Activated naive CD8-positive, alpha-beta T cell (primary cell): ENCODE measurements around the gene RNASE7.

Experiments
- H3K27ac Mint-ChIP-seq: one replicate; pipeline ENCODE4 v1.8.0; 2021; ENCODE audit warnings: mixed read lengths
- H3K27me3 Mint-ChIP-seq: one replicate; pipeline ENCODE4 v1.8.0; 2021; ENCODE audit warnings: mixed read lengths
- H3K36me3 Mint-ChIP-seq: one replicate; pipeline ENCODE4 v1.8.0; 2021; ENCODE audit warnings: mixed read lengths
- H3K4me1 Mint-ChIP-seq: one replicate; pipeline ENCODE4 v1.8.0; 2021; ENCODE audit warnings: low read depth, mixed read lengths
- H3K4me3 Mint-ChIP-seq: one replicate; pipeline ENCODE4 v1.8.0; 2021; ENCODE audit warnings: mild to moderate bottlenecking, mixed read lengths
- H3K9me3 Mint-ChIP-seq: one replicate; pipeline ENCODE4 v1.8.0; 2021; ENCODE audit warnings: low read depth, mixed read lengths

Gene RNASE7

DNA sequence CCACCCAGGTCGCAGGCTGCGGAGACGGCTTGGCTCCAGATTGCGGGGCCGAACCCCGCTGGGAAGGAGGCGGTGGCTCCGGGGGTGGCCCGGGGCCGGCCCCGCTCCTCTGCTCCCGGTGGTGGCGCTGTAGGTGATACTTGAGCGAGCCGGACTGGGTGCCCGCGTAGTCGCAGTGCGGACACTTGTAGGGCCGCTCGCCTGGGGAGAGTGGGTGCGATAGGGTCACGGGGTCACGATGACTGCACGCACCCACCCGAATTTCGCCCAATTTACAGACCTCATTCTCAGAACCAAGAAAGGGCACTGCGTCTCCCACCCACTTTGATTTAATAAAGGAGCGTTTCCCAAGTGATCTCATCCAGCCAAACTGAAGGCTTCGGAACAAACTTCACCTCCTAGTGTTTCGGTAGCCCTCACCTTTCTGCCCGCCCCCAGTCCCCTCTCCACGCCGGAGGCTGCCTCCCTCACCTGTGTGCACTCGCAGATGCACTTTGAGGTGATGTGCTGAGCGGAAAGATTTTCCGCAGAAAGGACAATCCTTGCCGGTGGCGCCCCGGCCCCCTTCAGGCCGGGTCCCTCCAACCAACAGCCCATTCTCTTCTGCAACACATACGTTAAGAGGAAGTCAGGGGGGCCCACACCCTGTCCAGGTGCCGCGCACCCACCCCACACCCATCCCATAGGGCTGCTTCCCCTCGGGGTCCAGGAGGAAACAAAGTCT is 48.9 kb downstream of the RNASE7 start:
- no peaks in the 10 kb centered on the region for H3K9me3 Mint-ChIP-seq
- H3K27ac Mint-ChIP-seq, result no peak overlapping the region
- no peaks in the 10 kb centered on the region for H3K27me3 Mint-ChIP-seq
- no peak overlapping the region for H3K4me3 Mint-ChIP-seq
- H3K4me1 Mint-ChIP-seq, result peaks cover 28% of the 10 kb centered on the region
- peaks cover 2% of the 10 kb centered on the region for H3K36me3 Mint-ChIP-seq

DNA sequence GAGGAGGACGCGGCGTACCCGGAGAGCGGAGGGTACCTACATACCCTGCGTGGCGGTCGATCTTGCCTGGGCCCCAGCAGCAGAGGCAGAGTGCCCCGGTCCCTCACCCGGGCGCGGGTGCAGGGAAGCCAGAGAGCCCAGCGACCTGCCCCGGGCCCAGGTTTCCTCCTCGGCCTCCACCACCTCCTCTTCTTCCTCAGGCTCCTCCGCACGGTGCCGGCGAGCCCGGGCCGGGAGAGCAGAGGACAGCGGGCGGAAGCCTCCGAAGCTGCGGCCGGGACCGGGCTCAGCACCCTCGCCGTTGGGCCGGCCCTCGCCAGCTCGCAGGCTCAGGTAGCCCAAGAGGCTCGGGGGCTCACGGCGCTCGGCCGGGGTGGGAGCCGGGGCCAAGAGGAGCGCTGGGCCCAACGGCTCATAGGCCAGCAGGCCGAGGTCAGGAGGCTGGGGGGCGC is 49.7 kb downstream of the RNASE7 start:
- no peaks in the 10 kb centered on the region for H3K9me3 Mint-ChIP-seq
- H3K4me3 Mint-ChIP-seq, result no peak overlapping the region
- no peaks in the 10 kb centered on the region for H3K27me3 Mint-ChIP-seq
- no peak overlapping the region for H3K27ac Mint-ChIP-seq
- peaks cover 23% of the 10 kb centered on the region for H3K4me1 Mint-ChIP-seq
- H3K36me3 Mint-ChIP-seq, result peaks cover 2% of the 10 kb centered on the region

GRCh38 chr14:21092273-21093011 is 50.3 kb downstream of the RNASE7 start:
- peaks cover 2% of the 10 kb centered on the region for H3K36me3 Mint-ChIP-seq
- peaks cover 25% of the 10 kb centered on the region for H3K4me1 Mint-ChIP-seq
- H3K27ac Mint-ChIP-seq, result no peak overlapping the region
- no peaks in the 10 kb centered on the region for H3K27me3 Mint-ChIP-seq
- no peaks in the 10 kb centered on the region for H3K9me3 Mint-ChIP-seq
- H3K4me3 Mint-ChIP-seq, result no peak overlapping the region

- H3K4me1 Mint-ChIP-seq, result peaks cover 20% of the 10 kb centered on the region
- H3K27me3 Mint-ChIP-seq, result no peaks in the 10 kb centered on the region
- H3K36me3 Mint-ChIP-seq, result peaks cover 2% of the 10 kb centered on the region
- no peak overlapping the region for H3K4me3 Mint-ChIP-seq
- no peaks in the 10 kb centered on the region for H3K9me3 Mint-ChIP-seq
- H3K27ac Mint-ChIP-seq, result no peak overlapping the region
Observed at GRCh38 chr14:21093018-21093417, 50.9 kb downstream of the RNASE7 start.
